ENCODE measurements around the gene TRHDE.

The TRHDE gene

GRCh38 chr12:72368719-72369422, 96.7 kb downstream of the TRHDE start:
- ChIA-PET POLR2A (ENCODE audit: low non-redundant PET) (no interaction called here), CTCF (no interaction called here)
- no peak for TF ChIP-seq CTCF (conservative IDR thresholded peaks at IDR 0.05; ENCODE audit: low read depth)
- no peak overlapping the region for H3K27ac ChIP-seq
- DNase-seq (ENCODE audit: low spot score), result no peak

GRCh38 chr12:72369423-72369959, 97.3 kb downstream of the TRHDE start:
- no peak for TF ChIP-seq CTCF (conservative IDR thresholded peaks at IDR 0.05; ENCODE audit: low read depth)
- CTCF ChIA-PET, result no interaction called here
- POLR2A ChIA-PET (ENCODE audit: low non-redundant PET), result no interaction called here
- H3K27ac ChIP-seq, result no peak overlapping the region
- no peak for DNase-seq (ENCODE audit: low spot score)

GRCh38 chr12:72380441-72380840, 108.3 kb downstream of the TRHDE start:
- ChIA-PET CTCF (no interaction called here), POLR2A (ENCODE audit: low non-redundant PET) (no interaction called here)
- no peak for TF ChIP-seq CTCF (conservative IDR thresholded peaks at IDR 0.05; ENCODE audit: low read depth)
- no peak overlapping the region for H3K27ac ChIP-seq
- no peak for DNase-seq (ENCODE audit: low spot score)

- CTCF ChIA-PET, result no interaction called here
- no peak for DNase-seq (ENCODE audit: low spot score)
- TF ChIP-seq CTCF (conservative IDR thresholded peaks at IDR 0.05; ENCODE audit: low read depth), result no peak
- POLR2A ChIA-PET (ENCODE audit: low non-redundant PET), result no interaction called here
- no peak overlapping the region for H3K27ac ChIP-seq
These were observed 116.2 kb downstream of the TRHDE start for GRCh38 chr12:72388322-72388721.

- TF ChIP-seq CTCF (conservative IDR thresholded peaks at IDR 0.05; ENCODE audit: low read depth), result no peak
- ChIA-PET CTCF (no interaction called here), POLR2A (ENCODE audit: low non-redundant PET) (no interaction called here)
- no peak overlapping the region for H3K27ac ChIP-seq
- no peak for DNase-seq (ENCODE audit: low spot score)
These were observed 118.0 kb downstream of the TRHDE start for GRCh38 chr12:72390146-72390545.

GRCh38 chr12:72406111-72406510, 133.9 kb downstream of the TRHDE start:
- POLR2A ChIA-PET (ENCODE audit: low non-redundant PET), result no interaction called here
- DNase-seq (ENCODE audit: low spot score), result no peak
- CTCF ChIA-PET, result interaction anchor here (0.6 kb wide), 1 partner anchor 87 kb away, joined by 6 read pairs; no protein-coding TSS in a partner anchor
- TF ChIP-seq CTCF (conservative IDR thresholded peaks at IDR 0.05; ENCODE audit: low read depth), result no peak
- H3K27ac ChIP-seq, result no peak overlapping the region

Data from RWPE1 (cell line).